Activated T-cell treated with anti-CD3 and anti-CD28 coated beads, Interleukin-2, amount 50 U/mL, for 4 hours (primary cell): ENCODE measurements around the gene POLR2E. TPM values are rescaled to one million over a fixed set of nuclear protein-coding genes. Genes with fewer than 3 reads are reported as not detected.

Experiments
- ATAC-seq, 2 donors: fragments of 200-7000 bp; cut with Tn5 transposase; one replicate each; pipeline ENCODE4 v1.10.0; 2021
- DNase-seq: peaks from one replicate; pipeline ENCODE4 v3.0.0-alpha.2; 2020
- H3K27me3 Mint-ChIP-seq: one replicate; pipeline ENCODE4 v1.8.0; 2021; ENCODE audit warnings: low read depth, mixed read lengths
- H3K36me3 Mint-ChIP-seq: one replicate; pipeline ENCODE4 v1.8.0; 2022; ENCODE audit warnings: mixed read lengths; ENCODE audit not compliant: insufficient read depth
- H3K4me1 Mint-ChIP-seq: one replicate; pipeline ENCODE4 v1.8.0; 2021; ENCODE audit warnings: low read depth, mixed read lengths
- H3K4me3 Mint-ChIP-seq: one replicate; pipeline ENCODE4 v1.8.0; 2021; ENCODE audit warnings: mild to moderate bottlenecking, moderate library complexity, mixed read lengths
- H3K9me3 Mint-ChIP-seq: one replicate; pipeline ENCODE4 v1.8.0; 2021; ENCODE audit warnings: mixed read lengths
- total RNA-seq, 3 donors: library from RNA; stranded (reverse); gene quantifications; one replicate each; pipeline ENCODE4 v1.2.1, GENCODE V29; 2021

Gene POLR2E
- total RNA-seq, 3 donors from 2014 or later = 303 to 380 (median 323) TPM

DNA sequence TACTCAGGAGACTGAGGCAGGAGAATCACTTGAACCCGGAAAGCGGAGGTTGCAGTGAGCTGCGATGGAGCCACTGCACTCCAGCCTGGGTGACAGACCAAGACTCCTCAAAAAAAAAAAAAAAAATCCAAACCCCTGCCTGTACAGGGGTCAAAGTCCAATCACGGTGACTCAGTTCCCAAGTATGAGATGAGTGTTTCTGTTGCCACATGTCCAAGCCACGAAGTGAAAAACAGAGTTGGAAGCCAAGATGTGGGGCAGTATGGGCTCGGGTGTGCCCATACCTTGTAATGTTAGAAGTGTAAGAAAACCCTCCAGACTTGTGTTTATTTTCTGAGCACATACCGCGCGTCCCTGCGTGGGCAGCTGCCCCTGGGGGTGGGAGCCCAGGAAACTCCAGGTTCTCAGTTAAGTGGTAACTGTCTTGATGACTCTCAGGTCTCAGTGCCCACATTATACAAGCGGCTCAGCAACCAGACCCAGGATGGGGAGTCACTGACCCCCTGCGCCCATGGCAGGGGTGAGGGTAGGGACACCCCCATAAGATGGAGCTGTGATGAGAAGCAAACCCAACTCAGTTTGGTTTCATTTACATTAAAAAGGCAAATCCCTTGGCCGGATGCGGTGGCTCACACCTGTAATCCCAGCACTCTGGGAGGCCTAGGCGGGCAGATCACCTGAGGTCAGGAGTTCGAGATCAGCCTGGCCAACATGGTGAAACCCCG, 7.4 kb upstream of the POLR2E start:
- Mint-ChIP-seq H3K36me3 (no peaks in the 10 kb centered on the region), H3K4me3 (peak overlapping the region; percentile 53), H3K9me3 (no peaks in the 10 kb centered on the region), H3K4me1 (peaks cover 53% of the 10 kb centered on the region), H3K27me3 (no peaks in the 10 kb centered on the region)
- DNase-seq (peak; percentile 51), ATAC-seq (peak; percentile 15 to 16)

GRCh38 chr19:1101337-1101698, 6.1 kb upstream of the POLR2E start:
- Mint-ChIP-seq H3K36me3 (no peaks in the 10 kb centered on the region), H3K4me3 (no peak overlapping the region), H3K9me3 (no peaks in the 10 kb centered on the region), H3K4me1 (peaks cover 53% of the 10 kb centered on the region), H3K27me3 (no peaks in the 10 kb centered on the region)
- ATAC-seq (no peak), DNase-seq (no peak)

- H3K4me3 Mint-ChIP-seq = no peak overlapping the region
- no peaks in the 10 kb centered on the region for H3K9me3 Mint-ChIP-seq
- H3K36me3 Mint-ChIP-seq = peaks cover 3% of the 10 kb centered on the region
- H3K27me3 Mint-ChIP-seq = no peaks in the 10 kb centered on the region
- DNase-seq (no peak), ATAC-seq (no peak)
- H3K4me1 Mint-ChIP-seq = peaks cover 65% of the 10 kb centered on the region
Observed at GRCh38 chr19:1098177-1099051, 3.2 kb upstream of the POLR2E start.

- Mint-ChIP-seq H3K36me3 (peaks cover 3% of the 10 kb centered on the region), H3K4me1 (peaks cover 65% of the 10 kb centered on the region), H3K4me3 (no peak overlapping the region), H3K27me3 (no peaks in the 10 kb centered on the region), H3K9me3 (no peaks in the 10 kb centered on the region)
- ATAC-seq (no peak), DNase-seq (no peak)
Observed at GRCh38 chr19:1097810-1098176, 2.6 kb upstream of the POLR2E start.

DNA sequence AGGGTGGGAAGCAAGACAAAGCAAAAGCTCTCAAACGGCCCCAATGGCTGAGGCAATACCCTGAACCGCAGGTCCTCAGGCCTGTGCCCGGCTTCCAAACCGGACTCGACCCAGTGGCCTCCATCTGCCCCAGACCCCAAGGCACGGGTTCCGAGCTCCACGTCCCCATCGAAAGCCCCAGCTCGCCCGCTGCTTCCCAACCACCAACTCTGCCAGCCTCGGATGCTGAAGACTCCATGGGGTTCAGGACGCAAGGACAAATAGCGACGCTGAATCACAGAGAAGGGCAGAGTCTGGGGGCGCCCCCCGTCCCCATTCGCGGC, 559 bp downstream of the POLR2E start:
- H3K36me3 Mint-ChIP-seq = peaks cover 3% of the 10 kb centered on the region
- DNase-seq = no peak
- H3K9me3 Mint-ChIP-seq = no peaks in the 10 kb centered on the region
- H3K4me3 Mint-ChIP-seq = peak overlapping the region; percentile 92
- ATAC-seq = peak; percentile 20 to 35
- H3K27me3 Mint-ChIP-seq = no peaks in the 10 kb centered on the region
- peaks cover 51% of the 10 kb centered on the region for H3K4me1 Mint-ChIP-seq

DNA sequence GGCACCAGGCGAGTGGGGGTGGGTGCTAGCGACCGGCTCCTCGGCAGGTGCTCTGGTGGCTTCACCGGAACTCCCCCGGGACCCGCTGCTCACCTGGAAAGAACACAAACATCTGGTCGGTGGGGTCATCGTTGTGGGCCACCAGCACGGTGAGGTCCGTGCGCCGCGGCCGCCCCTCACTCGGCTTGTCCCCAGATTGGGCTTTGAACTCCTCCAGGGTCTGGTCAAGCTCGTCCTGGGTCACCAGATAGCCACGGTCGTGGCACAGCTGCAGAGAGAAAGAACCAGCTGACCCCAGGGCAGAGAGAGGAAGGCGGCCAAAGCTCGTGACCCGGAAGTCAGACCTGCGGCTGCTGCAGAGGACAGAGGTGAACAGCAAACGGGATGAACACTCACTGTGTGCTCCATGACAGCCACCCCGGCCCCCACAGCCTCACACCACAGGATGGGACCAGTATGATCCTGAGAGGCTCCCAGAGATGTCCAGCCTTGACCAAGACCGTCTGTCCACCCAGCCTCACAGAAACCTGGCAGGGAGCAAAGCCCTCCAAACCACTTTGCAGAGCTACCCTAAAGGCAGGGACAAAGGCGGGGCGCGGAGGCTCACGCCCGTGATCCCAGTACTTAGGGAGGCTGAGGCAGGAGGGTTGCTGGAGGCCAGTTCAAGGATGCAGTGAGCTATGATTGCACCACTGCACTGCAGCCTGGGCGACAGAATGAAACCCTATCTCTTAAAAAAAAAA, 1.2 kb downstream of the POLR2E start:
- DNase-seq (no peak), ATAC-seq (no peak)
- Mint-ChIP-seq H3K27me3 (no peaks in the 10 kb centered on the region), H3K4me3 (peak overlapping the region; percentile 92), H3K36me3 (peaks cover 3% of the 10 kb centered on the region), H3K4me1 (peaks cover 46% of the 10 kb centered on the region), H3K9me3 (no peaks in the 10 kb centered on the region)

DNA sequence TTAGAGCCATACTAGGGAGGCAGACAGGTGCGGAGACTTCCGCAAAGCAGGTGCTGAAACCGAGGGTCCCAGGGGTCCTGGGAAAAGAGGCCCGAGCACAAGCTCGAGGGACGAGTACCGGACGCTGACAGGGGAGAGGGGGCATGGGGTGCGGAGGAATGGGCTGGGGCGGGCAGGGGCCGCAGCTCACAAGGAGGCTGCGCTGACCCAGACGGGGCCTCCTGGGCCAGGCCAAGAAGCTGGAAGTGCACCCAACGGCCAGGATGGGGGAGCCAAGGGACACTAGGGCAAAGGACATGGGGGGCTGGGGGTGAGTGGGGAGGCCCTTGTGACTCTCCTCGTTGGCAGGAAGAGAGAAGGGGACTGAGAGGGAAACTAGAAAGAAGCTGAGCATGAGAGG, 1.8 kb downstream of the POLR2E start:
- peaks cover 48% of the 10 kb centered on the region for H3K4me1 Mint-ChIP-seq

GRCh38 chr19:1091544-1092175, 3.5 kb downstream of the POLR2E start:
- ATAC-seq = no peak
- DNase-seq = no peak
- no peak overlapping the region for H3K4me3 Mint-ChIP-seq
- peaks cover 7% of the 10 kb centered on the region for H3K36me3 Mint-ChIP-seq
- H3K4me1 Mint-ChIP-seq = peaks cover 52% of the 10 kb centered on the region
- H3K27me3 Mint-ChIP-seq = no peaks in the 10 kb centered on the region
- H3K9me3 Mint-ChIP-seq = no peaks in the 10 kb centered on the region

More for the DNA sequence above, 1.8 kb downstream of the POLR2E start:
- Mint-ChIP-seq H3K36me3 (peaks cover 3% of the 10 kb centered on the region), H3K4me3 (peak overlapping the region; percentile 92), H3K9me3 (no peaks in the 10 kb centered on the region), H3K27me3 (no peaks in the 10 kb centered on the region)
- ATAC-seq (no peak), DNase-seq (no peak)

- Mint-ChIP-seq H3K4me3 (no peak overlapping the region), H3K4me1 (peaks cover 50% of the 10 kb centered on the region), H3K36me3 (peaks cover 7% of the 10 kb centered on the region), H3K9me3 (no peaks in the 10 kb centered on the region), H3K27me3 (no peaks in the 10 kb centered on the region)
- peak in 1 of 2 donors; percentile 11 for ATAC-seq
- no peak for DNase-seq
Observed at GRCh38 chr19:1090731-1091543, 4.2 kb downstream of the POLR2E start.

DNA sequence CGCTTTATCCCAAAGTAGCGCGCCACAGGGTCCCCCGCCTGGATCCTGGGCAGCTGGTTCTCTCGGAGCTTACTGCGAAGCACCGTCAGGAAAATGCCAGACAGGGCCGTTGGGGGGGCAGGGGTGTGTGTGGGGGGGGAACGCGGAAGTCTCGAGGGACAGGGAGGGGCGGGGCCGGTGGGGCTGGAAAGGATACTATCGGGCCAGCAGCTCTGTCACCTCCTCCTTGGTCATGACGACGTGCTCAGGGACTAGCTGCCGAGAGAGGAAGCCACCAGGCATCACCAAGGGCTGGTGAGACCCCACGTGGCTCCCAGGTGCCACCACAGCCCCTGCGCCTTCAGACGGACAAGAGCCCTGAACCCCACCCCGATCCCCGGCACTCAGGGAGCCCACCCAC, 5.3 kb downstream of the POLR2E start:
- DNase-seq = no peak
- Mint-ChIP-seq H3K36me3 (peaks cover 15% of the 10 kb centered on the region), H3K27me3 (no peaks in the 10 kb centered on the region), H3K4me3 (no peak overlapping the region), H3K4me1 (peaks cover 48% of the 10 kb centered on the region), H3K9me3 (no peaks in the 10 kb centered on the region)
- no peak for ATAC-seq

DNA sequence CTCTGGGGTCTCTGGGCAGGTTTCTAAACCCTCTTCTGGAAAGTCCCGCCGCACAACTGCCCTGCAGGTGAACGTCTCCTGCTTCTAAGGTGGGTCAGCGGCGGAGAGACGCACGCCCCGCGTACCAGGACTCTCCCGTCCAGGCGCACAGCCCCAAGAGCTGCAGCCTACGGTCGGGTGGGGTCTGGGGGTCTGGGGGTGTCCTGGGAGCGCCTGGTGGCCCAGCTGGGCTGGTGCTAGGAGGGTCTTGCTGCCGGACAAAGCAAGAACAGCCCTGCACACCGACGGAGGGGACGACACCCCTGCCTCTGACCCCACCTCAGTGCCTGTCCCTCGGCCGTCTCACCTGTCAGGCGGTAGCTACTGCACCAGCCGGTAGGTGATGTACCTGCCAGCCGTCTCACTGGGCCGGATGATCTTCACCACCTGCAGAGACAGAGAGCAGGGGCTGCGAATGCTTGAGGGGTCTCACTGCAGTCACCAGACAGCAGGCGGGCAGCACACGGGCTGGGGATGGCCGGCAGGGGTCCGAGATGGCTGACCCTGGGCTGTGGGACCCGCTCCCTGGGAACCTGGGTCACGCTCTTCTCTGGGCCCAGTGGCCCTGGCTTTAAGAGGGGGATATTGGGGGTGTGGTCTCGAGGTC, 5.9 kb downstream of the POLR2E start:
- Mint-ChIP-seq H3K4me3 (no peak overlapping the region), H3K27me3 (no peaks in the 10 kb centered on the region), H3K9me3 (no peaks in the 10 kb centered on the region), H3K4me1 (peaks cover 47% of the 10 kb centered on the region), H3K36me3 (peaks cover 15% of the 10 kb centered on the region)
- DNase-seq (no peak), ATAC-seq (no peak)

- Mint-ChIP-seq H3K4me3 (peak overlapping the region; percentile 19), H3K9me3 (no peaks in the 10 kb centered on the region), H3K27me3 (no peaks in the 10 kb centered on the region), H3K36me3 (peaks cover 18% of the 10 kb centered on the region), H3K4me1 (peaks cover 47% of the 10 kb centered on the region)
- DNase-seq = no peak
- ATAC-seq = peak in 1 of 2 donors; percentile 6
Observed at GRCh38 chr19:1088416-1089010, 6.7 kb downstream of the POLR2E start.
